GM19455 (cell line): ENCODE data around the gene TRABD2B.

Source experiments
- ATAC-seq: cut with Tn5 transposase; IDR thresholded peaks from one replicate; pipeline ENCODE4 v1.9.1; 2021; ENCODE audit not compliant: unreplicated experiment

Gene TRABD2B

GRCh38 chr1:47809301-47810084 lies 187.7 kb downstream of the TRABD2B start:
- ATAC-seq = no peak

DNA sequence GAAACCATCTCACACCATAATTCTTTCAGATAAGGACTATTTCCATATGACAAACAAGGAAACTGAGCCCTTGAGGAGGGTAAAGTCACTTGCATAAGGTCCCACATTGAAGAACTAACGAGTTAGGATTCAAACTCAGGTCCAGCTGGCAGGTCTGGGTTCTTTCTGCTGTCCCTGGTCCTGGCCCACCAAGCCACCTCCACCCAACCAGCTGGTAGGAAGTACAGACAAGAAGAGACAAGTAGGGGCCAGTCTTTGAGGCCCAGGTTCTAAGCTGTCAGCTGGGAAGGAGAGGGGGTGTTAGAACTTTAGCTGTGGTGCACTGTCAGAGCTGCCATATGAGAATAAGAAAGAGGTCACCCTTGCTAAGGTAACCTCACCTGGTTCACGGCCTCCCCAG lies 188.6 kb downstream of the TRABD2B start:
- ATAC-seq = no peak

DNA sequence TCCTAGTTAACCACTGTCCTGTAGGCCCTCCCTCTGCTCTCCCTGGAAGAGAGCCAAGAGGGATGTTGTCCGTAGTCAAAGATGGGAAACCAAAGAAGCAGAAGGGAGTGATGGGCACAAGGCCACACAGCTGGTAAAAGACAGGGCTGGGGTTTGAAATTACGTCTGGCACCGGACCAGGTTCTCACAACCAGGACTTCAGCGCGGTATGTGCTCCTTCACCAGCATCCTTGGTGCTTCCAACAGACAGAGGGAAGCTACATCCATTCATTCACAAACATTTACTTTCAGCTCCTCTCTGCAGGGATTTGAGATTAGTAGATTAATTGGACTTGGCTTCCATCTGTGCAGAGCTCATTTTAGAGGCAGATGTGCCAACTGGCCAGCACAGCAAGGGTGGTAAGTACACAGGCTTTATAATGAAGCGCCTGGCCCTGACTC lies 191.2 kb downstream of the TRABD2B start:
- ATAC-seq = no peak

DNA sequence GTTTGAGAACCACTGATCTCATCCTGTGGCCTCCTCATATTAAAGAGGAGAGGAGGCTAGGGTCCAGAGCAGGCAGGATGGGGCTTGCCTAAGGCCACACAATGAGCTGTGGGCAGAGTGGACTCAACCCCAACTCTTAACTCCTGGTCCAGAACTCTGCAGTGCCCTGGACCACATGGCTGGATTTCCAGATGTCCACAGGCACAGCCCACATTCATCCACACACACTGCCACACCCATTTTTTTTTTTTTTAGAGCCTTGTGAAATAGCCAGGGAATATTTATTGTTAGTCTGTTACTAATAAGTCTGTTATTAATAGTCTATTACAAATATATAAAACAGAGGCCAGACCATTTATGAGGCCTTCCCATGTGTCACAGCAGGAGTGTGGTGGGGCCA lies 192.2 kb downstream of the TRABD2B start:
- ATAC-seq = no peak

GRCh38 chr1:47803815-47804501 lies 193.2 kb downstream of the TRABD2B start:
- ATAC-seq = no peak

- ATAC-seq = no peak
Measured at GRCh38 chr1:47797575-47797974, 199.6 kb downstream of the TRABD2B start.

DNA sequence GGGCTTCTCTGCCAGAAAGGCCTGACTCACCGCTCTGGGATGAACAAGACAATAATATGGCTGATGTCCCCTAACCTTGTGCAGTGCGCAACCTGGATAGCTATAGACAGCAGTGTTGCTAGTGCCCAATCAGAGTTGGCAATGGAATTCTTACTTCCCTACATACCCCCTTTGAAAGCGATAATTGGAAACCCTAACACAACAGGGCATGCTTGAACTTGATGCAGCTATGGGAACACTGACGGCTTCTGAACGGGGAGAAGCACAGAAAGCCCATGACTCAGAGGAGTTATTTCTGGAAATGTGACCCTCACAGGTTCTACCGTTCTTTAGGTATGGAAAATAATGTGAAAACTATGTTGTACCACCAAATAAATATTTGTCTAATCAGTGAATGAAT lies 200.6 kb downstream of the TRABD2B start:
- ATAC-seq = no peak

DNA sequence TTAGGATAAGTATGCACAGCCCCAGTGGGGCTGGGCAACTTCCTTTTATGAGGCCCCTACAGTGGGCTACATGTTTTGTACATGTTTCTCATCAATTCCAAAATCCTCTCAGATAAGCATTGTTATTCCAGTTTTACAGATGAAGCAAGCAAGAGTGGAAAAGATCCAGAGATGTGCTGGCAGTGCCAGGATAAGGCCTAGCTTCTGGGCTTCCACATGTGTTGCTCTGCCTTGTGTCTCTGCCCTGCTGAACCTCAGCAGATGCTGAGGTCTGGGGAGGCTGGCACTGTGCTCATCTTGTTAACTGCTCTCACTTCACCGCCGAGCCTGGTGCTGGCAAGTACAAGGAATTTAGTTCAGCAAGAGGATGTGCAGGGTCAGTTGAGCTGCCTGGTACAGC lies 202.1 kb downstream of the TRABD2B start:
- no peak for ATAC-seq

- ATAC-seq = no peak
Measured at GRCh38 chr1:47794530-47794929, 202.7 kb downstream of the TRABD2B start.

- ATAC-seq = no peak
Measured at GRCh38 chr1:47794081-47794480, 203.1 kb downstream of the TRABD2B start.

- no peak for ATAC-seq
Measured at GRCh38 chr1:47793563-47793962, 203.6 kb downstream of the TRABD2B start.

DNA sequence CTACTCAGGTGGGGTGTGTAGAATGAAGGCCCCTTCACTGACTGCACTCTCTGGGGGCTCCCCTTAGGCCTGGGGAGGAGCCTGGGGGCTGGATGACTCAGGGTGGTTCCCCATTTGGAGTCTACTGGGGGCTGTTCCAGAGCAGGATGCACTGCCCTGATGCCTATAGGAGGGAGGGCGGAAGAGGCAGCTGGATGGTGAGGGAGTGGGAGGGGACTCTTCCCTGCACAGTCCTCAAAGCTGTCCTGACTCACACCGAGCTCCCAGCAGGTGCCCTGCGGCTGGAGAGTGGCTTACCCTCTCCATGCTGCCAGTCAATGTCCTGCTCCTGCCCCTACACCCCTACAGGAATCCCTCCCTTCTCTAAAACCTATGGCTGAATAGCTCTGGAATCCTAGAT lies 204.4 kb downstream of the TRABD2B start:
- ATAC-seq = no peak

- no peak for ATAC-seq
Measured at GRCh38 chr1:47791879-47792608, 205.1 kb downstream of the TRABD2B start.

DNA sequence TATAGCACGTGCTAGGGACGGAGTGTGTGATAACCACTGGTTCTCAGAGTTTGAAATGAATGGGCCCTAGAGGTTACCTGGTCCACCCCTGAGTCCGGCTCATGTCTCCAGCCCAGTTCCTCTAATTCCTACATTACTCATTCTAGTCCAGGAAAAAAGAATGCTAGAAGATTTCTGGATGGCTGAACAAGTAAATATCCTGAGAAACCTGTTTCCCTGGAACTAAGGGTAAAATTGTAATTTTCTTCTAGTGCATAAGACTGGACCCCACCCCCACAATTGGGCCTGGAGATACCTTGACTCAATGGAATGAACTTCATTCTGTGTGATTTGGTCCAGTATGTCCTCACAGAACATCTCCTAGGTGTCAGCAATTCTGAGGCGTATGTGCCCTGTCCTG lies 208.4 kb downstream of the TRABD2B start:
- no peak for ATAC-seq

GRCh38 chr1:47787560-47787959 lies 209.6 kb downstream of the TRABD2B start:
- ATAC-seq = no peak

DNA sequence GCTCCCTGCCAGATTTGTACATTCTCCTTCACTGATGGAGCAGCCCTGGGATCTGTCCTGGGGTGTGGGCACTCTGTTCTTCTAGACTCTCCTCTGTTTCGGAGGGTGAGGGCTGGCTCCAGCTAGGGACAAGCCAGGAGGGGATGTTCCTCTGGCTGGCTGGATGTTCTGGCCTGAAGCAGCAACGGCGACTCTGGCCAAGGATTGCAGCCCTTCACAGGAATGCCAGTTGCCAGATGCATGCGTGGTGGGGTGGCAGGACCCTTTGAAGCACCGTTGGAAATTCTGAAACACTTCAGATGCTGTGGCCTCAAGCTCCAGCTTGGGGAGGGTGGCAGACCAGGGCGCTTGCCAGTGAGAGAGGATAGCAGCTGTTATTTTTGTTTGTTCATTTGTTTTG lies 210.9 kb downstream of the TRABD2B start:
- ATAC-seq = no peak

DNA sequence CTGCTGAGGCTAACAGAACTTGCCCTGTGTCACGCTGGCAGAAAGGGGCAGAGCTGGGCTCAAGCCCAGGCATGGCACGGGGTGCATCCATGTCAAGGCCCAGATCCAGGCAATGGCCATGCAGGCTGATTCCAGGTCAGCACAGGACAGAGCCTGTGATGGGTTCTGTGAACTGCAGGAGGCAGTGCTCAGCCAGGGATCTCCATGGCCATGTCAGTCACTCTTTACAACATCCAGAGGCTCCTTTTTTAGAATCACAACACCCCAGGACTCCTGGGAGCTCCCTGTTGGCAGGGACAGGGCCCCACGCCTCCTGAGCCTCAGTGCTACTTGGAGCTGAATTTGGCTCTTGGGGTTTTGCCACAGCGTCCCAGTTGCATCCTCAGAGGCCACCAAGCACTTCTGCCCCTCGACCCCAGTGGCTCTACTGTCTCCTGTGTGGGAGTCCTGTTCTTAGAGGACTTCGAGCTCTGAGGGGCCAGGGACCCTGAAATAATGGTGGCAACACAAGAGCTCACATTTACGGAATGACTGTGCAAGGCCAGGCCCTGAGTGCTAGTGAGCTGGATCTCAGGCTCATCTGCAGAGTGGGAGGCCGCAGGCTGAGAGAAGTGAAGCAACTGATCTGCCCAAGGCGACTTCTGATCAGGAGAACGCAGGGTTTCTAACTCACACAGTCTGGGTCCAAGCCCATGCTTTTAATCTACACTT lies 211.5 kb downstream of the TRABD2B start:
- no peak for ATAC-seq

DNA sequence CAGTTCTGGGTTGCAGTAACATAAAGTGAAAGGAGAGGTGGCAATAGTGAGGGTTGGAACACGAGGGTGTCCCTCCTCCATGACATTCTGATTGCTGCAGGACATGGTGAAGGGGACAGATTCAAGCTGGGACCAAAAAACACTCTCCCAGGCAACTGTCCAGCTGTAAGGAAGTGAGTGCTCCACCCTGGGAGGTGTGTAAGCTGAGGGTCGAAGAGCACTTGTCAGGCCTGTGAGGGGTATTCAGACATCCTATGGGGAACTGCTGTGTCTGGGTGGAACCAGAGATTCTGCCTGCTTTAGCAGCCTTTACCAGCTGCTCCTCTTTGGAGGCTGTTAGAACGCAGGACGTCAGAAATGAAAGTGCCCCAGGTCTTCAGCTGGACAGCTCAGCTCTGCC lies 212.1 kb downstream of the TRABD2B start:
- ATAC-seq = no peak

DNA sequence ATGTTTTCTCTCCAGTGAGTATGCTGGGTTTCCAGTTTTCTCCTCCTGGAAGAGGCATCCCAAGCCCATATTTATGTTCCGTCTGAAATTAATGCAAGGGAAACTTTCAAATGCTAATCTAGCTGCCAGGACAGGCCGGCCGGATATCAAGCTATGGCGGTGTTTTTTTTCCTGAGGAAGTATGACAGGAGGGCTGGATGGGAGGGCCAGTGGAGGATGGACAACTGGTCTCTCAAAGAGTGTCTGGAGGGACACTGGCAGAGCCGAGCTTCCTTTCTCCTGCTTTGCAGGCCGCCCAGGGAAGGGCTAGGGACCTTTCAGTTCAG lies 212.7 kb downstream of the TRABD2B start:
- ATAC-seq = no peak

- no peak for ATAC-seq
Measured at GRCh38 chr1:47783638-47784496, 213.3 kb downstream of the TRABD2B start.
